RWPE1 (cell line): ENCODE results near the gene RAET1E.

ENCODE experiments used
- CTCF ChIA-PET: fragments of 350-600 bp; sonication (Branson Sonifier 250); formaldehyde crosslinking; extraction: SDS; loops from one replicate; lab custom pipeline; 2021; lab: Yijun Ruan, JAX
- POLR2A ChIA-PET: fragments of 400-600 bp; formaldehyde crosslinking; extraction: SDS; loops from one replicate; lab custom pipeline; 2020; ENCODE audit warnings: antibody characterized with exemption; ENCODE audit not compliant: low non-redundant PET; lab: Yijun Ruan, JAX
- DNase-seq: peaks from one replicate; pipeline ENCODE4 v3.0.0; 2012; ENCODE audit warnings: low spot score
- H3K27ac ChIP-seq: fragments of 450-650 bp; 2 replicates; pipeline ENCODE4 v1.5.1; 2017
- CTCF ChIP-seq: fragments of 450-650 bp; conservative IDR thresholded peaks from 2 replicates; pipeline ENCODE4 v1.5.1; 2017; ENCODE audit warnings: low read depth, mild to moderate bottlenecking

The RAET1E gene

DNA sequence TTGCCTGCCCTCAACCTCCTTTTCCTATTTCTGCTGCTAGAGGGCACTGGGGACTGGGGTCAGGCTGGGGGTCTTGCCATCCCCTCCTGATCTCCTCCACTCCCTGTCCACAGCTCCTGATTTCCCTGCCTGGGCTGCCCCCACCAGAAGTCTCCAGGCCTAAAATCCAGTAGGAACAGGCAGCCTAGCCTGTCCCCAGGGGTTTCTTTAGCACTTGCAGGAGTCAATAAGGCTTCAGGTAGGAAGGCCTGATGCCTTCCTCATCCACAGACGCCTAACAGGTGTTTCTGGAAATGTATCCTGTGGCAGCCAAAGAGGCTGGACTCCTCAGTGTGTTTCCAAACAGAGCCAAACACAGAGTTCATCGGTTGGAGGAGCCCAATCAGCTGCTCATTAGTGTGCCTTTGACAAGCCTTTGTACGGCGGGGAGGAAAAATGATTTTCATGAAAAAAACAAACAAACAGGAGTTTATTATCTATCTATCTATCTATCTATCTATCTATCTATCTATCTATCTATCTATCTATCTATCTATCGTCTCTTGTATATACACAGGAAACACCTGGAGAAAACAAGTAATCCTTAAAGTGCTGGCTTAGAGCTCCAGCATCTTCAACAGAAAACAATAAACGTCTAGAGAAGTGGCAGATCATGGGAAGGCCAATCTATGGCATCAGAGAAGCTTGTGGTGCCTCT lies 3.7 kb upstream of the RAET1E start:
- DNase-seq: no peak
- no peak for TF ChIP-seq CTCF
- peak overlapping the region; percentile 100 for H3K27ac ChIP-seq
- CTCF ChIA-PET: interaction anchor here (0.6 kb wide), 2 partner anchors 11 to 36 kb away, joined by 3 to 4 read pairs; no protein-coding TSS in a partner anchor
- POLR2A ChIA-PET: no interaction called here

GRCh38 chr6:149900620-149901443 lies 2.9 kb upstream of the RAET1E start:
- POLR2A ChIA-PET: no interaction called here
- DNase-seq: peak; percentile 68
- CTCF ChIA-PET: interaction anchor here (0.6 to 1.1 kb wide), 3 partner anchors 12 to 466 kb away, joined by 3 to 5 read pairs (median 4); no protein-coding TSS in a partner anchor
- TF ChIP-seq CTCF: no peak
- H3K27ac ChIP-seq: peak overlapping the region; percentile 100

GRCh38 chr6:149899926-149900619 lies 2.2 kb upstream of the RAET1E start:
- DNase-seq: no peak
- no peak for TF ChIP-seq CTCF
- ChIA-PET CTCF (interaction anchor here (0.6 to 1.1 kb wide), 2 partner anchors 11 to 116 kb away, joined by 4 to 5 read pairs; no protein-coding TSS in a partner anchor), POLR2A (no interaction called here)
- peak overlapping the region; percentile 100 for H3K27ac ChIP-seq

DNA sequence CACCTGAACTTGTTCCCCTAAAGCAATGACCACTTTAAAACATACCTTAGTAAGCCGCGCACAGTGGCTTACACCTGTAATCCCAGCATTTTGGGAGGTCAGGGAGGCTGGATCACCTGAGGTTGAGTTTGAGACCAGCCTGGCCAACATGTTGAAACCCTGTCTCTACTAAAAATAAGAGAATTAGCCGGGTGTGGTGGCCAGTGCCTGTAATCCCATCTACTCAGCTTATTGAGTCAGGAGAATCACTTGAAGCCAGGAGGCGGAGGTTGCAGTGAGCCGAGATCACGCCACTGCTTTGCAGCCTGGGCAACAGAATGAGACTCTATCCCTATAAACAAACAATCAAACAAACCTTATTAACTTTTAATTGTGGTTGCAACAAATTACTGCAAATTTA lies 1.6 kb upstream of the RAET1E start:
- DNase-seq: no peak
- H3K27ac ChIP-seq: peak overlapping the region; percentile 100
- CTCF ChIA-PET: interaction anchor here (1.1 kb wide), 1 partner anchor 11 kb away, joined by 4 read pairs; no protein-coding TSS in a partner anchor
- POLR2A ChIA-PET: no interaction called here
- TF ChIP-seq CTCF: no peak

GRCh38 chr6:149898966-149899365 lies 1.1 kb upstream of the RAET1E start:
- peak overlapping the region; percentile 100 for H3K27ac ChIP-seq
- TF ChIP-seq CTCF: no peak
- POLR2A ChIA-PET: no interaction called here
- CTCF ChIA-PET: no interaction called here
- no peak for DNase-seq
